Thymus (tissue), 11 donors: Measurements from ENCODE around the gene IGF2BP3. TPM values are rescaled to one million over a fixed set of nuclear protein-coding genes. Genes with fewer than 3 reads are reported as not detected.

Experiments used
- DNase-seq, 9 donors: peaks; one replicate each; pipeline ENCODE4 v3.0.0-alpha.2; 2013; ENCODE audit warnings: low spot score in 9 of 9, low read depth in 6 of 9, missing footprints in 1 of 9
- H3K27ac ChIP-seq, 2 donors: one replicate each; pipeline ENCODE4 v1.5.1; 2013; ENCODE audit warnings: control low read depth in 1 of 2, low read depth in 1 of 2, low read length in 1 of 2, mild to moderate bottlenecking in 1 of 2, moderate library complexity in 1 of 2
- H3K27me3 ChIP-seq, 2 donors: one replicate each; pipeline ENCODE4 v1.5.1; 2013; ENCODE audit warnings: low read length in 1 of 2; ENCODE audit not compliant: control insufficient read depth in 2 of 2, insufficient read depth in 1 of 2
- H3K36me3 ChIP-seq, 2 donors: one replicate each; pipeline ENCODE4 v1.5.1; 2013; ENCODE audit warnings: low read length in 1 of 2, mild to moderate bottlenecking in 1 of 2, moderate library complexity in 1 of 2; ENCODE audit not compliant: control insufficient read depth in 2 of 2, insufficient read depth in 2 of 2
- H3K4me1 ChIP-seq, 2 donors: one replicate each; pipeline ENCODE4 v1.5.1; 2013; ENCODE audit warnings: low read length in 2 of 2; ENCODE audit not compliant: control insufficient read depth in 2 of 2, insufficient read depth in 2 of 2
- H3K4me3 ChIP-seq, 2 donors: one replicate each; pipeline ENCODE4 v1.5.1; 2013; ENCODE audit warnings: low read length in 2 of 2, control low read depth in 1 of 2, mild to moderate bottlenecking in 1 of 2
- H3K9me3 ChIP-seq, 2 donors: one replicate each; pipeline ENCODE4 v1.5.1; 2013; ENCODE audit warnings: low read length in 1 of 2, mild to moderate bottlenecking in 1 of 2; ENCODE audit not compliant: control insufficient read depth in 2 of 2, insufficient read depth in 1 of 2
- WGBS: extraction: QIAGEN DNeasy Blood & Tissue Kit; methylation state at CpG from one replicate; pipeline ENCODE4 v1.1.7; 2013; 5-methylcytosine and 5-hydroxymethylcytosine counted together
- polyA plus RNA-seq: library from polyadenylated mRNA; stranded (reverse); fragments of 200-250 nt; gene quantifications from one replicate; pipeline ENCODE4 v1.2.3, GENCODE V29; 2013
- total RNA-seq: library from RNA; stranded (reverse); fragments of 120-200 nt; gene quantifications from one replicate; pipeline ENCODE4 v1.2.4, GENCODE V29; 2013
- donor health status: healthy.

Gene IGF2BP3
- total and polyA plus RNA-seq, 2 donors = 3.4 to 16.5 TPM

DNA sequence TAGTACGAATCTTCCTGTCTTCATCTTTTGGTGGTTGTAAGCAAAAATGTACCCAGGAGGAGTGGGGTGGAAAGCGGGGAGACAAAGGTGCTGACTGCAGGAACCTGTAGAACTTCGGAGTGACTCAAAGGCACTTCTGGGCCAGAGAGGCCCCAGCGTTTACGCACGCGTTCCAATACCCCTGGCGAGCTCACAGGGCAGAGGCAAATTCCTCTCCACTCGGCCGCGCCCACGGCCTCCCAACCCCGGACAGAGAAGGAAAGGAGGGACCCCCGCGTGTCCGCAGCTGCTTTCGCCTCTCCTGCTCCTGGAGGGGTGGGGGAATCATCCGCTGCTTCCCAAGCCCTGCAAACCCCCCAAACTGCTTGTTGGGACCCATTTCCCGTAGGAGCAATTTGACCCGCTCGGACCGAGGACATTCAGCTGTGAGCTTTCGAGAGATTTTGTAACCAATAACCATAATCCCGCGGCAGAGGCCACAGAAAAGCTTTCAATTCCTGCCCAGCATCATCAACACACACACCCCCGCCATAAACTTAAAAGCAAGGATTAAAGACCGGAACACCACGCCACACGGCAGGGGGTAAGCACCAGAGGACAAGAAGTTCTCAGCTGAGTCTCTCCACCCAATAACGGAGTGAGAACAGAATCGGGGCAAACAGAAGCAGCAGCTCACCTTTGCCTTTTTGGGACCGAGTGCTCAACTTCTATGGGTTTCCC is 2.3 kb downstream of the IGF2BP3 start:
- peaks cover 16 to 28% of the 10 kb centered on the region in 2 donors for H3K4me1 ChIP-seq
- DNase-seq = peak in 4 of 9 donors; percentile 26 to 71 (median 43)
- 4% methylated on average over 32 of the region's 32 CpGs for WGBS
- H3K27ac ChIP-seq = peak overlapping the region in 1 of 2 donors; percentile 71
- H3K36me3 ChIP-seq = peaks cover 0 to 2% of the 10 kb centered on the region in 2 donors
- H3K9me3 ChIP-seq = peaks cover 0 to 4% of the 10 kb centered on the region in 2 donors
- peaks cover 6 to 65% of the 10 kb centered on the region in 2 donors for H3K27me3 ChIP-seq
- H3K4me3 ChIP-seq = peak overlapping the region; percentile 60 to 73

DNA sequence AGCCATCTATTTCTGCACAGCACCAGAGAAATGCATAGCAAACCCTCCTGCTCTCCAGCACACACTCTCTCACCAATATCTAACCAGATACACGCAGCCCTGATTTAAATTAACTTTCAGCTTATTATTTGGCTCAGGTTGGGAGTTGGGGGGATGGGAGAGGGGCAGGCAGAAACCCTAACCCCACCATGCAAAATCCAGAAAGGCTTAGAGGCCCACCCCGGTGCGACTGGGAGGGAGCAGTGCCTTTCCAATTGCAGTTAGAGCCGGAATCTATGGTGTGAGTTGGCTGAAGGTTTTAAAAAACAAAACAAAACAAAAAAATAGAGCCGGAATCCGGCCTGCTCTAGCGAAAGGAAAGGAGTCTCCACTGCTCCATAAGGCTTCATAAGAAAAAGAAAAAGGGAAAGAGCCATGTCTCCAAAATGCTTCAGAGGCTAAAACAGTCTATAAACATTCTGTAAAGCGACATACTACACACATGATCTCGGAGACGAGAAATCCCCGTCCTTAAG is 2.9 kb downstream of the IGF2BP3 start:
- peak overlapping the region in 1 of 2 donors; percentile 60 for H3K27ac ChIP-seq
- H3K27me3 ChIP-seq = peaks cover 6 to 61% of the 10 kb centered on the region in 2 donors
- H3K4me3 ChIP-seq = peak overlapping the region in 1 of 2 donors; percentile 73
- WGBS = 28% methylated on average over 11 of the region's 11 CpGs
- H3K36me3 ChIP-seq = peaks cover 0 to 2% of the 10 kb centered on the region in 2 donors
- peaks cover 16 to 31% of the 10 kb centered on the region in 2 donors for H3K4me1 ChIP-seq
- DNase-seq = no peak
- H3K9me3 ChIP-seq = peaks cover 0 to 4% of the 10 kb centered on the region in 2 donors

DNA sequence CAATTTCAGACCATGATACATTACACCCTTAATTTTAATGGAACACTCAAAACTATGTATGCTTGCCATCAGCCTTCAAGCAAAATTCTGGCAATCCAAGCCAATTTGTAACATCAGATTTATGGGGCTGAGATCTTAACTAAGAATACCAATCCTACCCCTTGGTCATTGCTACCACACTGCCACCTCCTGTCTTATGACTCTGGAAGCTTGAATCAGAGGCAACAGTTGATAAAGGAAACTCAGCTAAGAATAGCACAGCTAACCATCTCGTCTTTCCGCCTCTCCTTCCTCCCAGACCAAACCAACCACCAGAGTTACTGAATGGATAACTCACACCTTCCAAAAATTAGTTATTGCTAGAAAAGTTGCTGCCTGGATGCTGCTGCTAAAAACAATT is 7.4 kb downstream of the IGF2BP3 start:
- peaks cover 1 to 22% of the 10 kb centered on the region in 2 donors for H3K27me3 ChIP-seq
- peaks cover 0 to 7% of the 10 kb centered on the region in 2 donors for H3K36me3 ChIP-seq
- peak in 5 of 9 donors; percentile 20 to 62 (median 28) for DNase-seq
- H3K4me1 ChIP-seq = peaks cover 3 to 23% of the 10 kb centered on the region in 2 donors
- no peaks in the 10 kb centered on the region for H3K9me3 ChIP-seq
- H3K4me3 ChIP-seq = no peak overlapping the region
- WGBS = 10% methylated on average over 2 of the region's 2 CpGs
- peak overlapping the region in 1 of 2 donors; percentile 12 for H3K27ac ChIP-seq

DNA sequence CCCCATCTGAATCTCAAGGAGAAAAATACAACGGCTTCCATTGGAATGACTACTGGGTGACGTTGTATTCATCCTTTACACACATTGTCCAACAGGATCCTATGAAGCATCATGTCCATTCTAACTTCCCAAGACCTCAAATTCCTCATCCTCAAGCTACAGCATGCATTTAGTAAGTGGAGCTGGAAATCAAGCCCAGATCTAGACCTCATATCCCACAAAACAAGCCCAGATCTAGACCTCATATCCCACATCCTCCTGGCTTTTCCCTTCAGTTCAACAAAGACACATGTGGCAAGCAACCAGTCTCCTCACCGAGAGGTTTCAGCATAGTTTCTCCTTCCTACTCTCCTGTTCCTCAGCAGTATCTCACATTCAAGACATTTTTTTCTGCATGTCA is 12.2 kb downstream of the IGF2BP3 start:
- 92% methylated on average over 3 of the region's 3 CpGs for WGBS
- H3K27me3 ChIP-seq = no peaks in the 10 kb centered on the region
- H3K4me1 ChIP-seq = peaks cover 0 to 4% of the 10 kb centered on the region in 2 donors

DNA sequence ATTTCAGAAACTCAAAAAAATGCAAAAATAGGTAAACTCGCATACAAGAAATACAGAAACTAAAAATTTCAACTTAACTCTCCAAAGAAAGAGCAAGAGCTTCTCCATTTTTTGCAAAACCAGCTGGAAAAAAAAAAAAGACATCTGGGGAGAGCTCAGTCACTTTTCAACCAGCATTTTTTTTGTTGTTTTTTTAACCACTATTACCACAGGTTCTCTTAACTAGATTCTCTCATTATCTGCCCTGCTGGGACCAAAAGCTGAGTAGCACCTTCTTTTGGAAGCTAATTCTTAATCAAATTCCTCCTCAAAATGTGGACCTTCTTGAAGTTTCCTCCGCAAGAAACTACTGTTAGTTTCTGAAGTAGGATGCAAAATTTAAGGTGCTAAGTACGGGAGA is 14.2 kb downstream of the IGF2BP3 start:
- Histone ChIP-seq H3K4me1 (no peaks in the 10 kb centered on the region), H3K36me3 (peaks cover 0 to 8% of the 10 kb centered on the region in 2 donors), H3K9me3 (no peaks in the 10 kb centered on the region), H3K27ac (no peak overlapping the region), H3K27me3 (no peaks in the 10 kb centered on the region), H3K4me3 (no peak overlapping the region)
- peak in 1 of 9 donors; percentile 28 for DNase-seq
- WGBS = 85% methylated on average over 3 of the region's 3 CpGs

More for the DNA sequence above, 12.2 kb downstream of the IGF2BP3 start:
- Histone ChIP-seq H3K36me3 (peaks cover 0 to 8% of the 10 kb centered on the region in 2 donors), H3K27ac (no peak overlapping the region), H3K9me3 (no peaks in the 10 kb centered on the region), H3K4me3 (no peak overlapping the region)
- no peak for DNase-seq

DNA sequence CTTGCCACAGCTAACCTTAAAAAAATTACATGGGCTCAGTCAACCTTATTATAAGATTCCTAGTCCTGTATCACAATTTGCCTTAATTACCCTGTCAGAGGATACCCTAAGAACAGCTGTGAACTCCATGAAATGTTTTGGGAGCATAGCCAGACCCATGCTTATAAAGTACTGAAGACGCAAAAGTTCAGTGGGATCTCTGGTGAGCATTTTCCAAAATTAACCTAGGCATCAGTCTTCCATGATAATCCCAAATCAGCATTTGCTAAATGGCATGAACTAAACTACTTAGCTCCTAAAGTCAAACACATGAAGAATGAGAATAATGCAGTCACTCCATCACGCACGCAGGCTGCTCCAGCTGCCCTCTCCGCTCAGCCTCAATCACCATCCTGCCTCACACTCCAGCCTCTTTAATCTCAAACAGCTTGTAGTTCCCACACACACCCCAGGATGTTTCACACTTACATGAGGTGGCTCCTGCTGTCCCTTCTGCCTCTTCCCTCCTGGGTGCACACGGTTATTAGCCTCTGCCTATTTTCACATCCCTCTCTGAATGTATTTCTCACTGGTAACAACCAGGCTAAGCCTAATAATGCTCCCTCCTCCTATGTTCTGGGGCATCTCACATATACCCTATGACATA is 15.3 kb downstream of the IGF2BP3 start:
- H3K27me3 ChIP-seq = no peaks in the 10 kb centered on the region

DNA sequence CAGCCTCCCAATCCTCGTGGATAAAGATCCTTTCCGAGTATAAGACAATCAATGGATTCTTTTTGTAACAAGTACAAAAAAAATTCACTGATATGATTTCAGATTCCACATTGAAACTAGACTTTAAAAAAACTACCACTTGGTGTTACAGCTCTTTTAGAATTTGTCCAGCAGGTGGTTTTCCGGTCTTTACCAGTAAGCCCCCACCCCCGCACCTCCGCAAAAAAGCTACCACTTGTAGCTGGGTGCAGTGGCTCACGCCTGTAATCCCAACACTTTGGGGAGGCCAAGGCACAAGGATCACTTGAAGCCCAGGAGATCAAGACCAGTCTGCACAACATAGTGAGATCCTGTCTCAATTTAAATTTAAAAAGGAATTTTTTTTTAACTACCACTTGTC is 19.8 kb downstream of the IGF2BP3 start:
- no peaks in the 10 kb centered on the region for H3K27me3 ChIP-seq
- WGBS = 65% methylated on average over 6 of the region's 6 CpGs
- DNase-seq = peak in 1 of 9 donors; percentile 25
- no peak overlapping the region for H3K4me3 ChIP-seq
- peaks cover 0 to 6% of the 10 kb centered on the region in 2 donors for H3K4me1 ChIP-seq
- no peaks in the 10 kb centered on the region for H3K9me3 ChIP-seq
- no peak overlapping the region for H3K27ac ChIP-seq
- peaks cover 0 to 5% of the 10 kb centered on the region in 2 donors for H3K36me3 ChIP-seq

More for the DNA sequence above, 15.3 kb downstream of the IGF2BP3 start:
- Histone ChIP-seq H3K4me3 (no peak overlapping the region), H3K27ac (no peak overlapping the region), H3K4me1 (peaks cover 0 to 4% of the 10 kb centered on the region in 2 donors), H3K9me3 (no peaks in the 10 kb centered on the region), H3K36me3 (peaks cover 0 to 8% of the 10 kb centered on the region in 2 donors)
- DNase-seq = no peak
- 96% methylated on average over 5 of the region's 5 CpGs for WGBS

DNA sequence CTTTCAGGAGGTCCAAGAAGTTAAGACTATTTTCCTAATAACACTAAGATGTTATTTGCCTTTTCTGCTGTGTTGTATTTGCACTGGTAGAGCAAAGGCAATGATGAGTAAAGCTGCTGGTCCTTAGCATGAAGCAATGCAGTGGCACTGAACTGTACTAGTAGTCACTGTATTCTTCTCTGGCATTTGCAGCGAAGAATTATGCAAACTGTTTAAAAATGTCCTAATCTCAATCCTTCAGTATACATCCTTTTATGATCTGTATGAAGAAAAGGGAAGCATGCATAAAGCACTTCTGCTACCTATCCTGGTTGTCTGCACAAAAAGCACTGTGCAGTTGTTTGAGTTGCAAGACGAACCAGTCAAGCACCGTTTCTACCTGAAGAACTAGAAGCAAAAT is 20.4 kb downstream of the IGF2BP3 start:
- no peaks in the 10 kb centered on the region for H3K9me3 ChIP-seq
- 68% methylated on average over 3 of the region's 3 CpGs for WGBS

DNA sequence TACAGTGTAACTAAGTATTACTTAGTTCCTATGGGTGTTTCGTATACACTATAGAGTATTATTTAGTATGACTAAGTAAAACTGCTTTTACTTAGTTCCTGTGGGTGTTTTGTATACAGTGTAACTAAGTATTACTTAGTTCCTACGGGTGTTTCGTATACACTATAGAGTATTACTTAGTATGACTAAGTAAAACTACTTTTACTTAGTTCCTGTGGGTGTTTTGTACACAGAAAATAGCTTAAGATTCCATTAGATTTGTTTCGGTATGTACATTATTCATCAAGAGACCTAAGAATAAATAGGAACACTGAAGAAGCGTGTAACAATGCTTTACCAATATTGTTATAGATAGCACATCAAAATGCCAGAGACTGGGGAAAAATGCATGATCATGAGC is 25.0 kb downstream of the IGF2BP3 start:
- peaks cover 0 to 4% of the 10 kb centered on the region in 2 donors for H3K4me1 ChIP-seq
- H3K4me3 ChIP-seq = no peak overlapping the region
- DNase-seq = no peak
- no peak overlapping the region for H3K27ac ChIP-seq
- no peaks in the 10 kb centered on the region for H3K27me3 ChIP-seq
- H3K9me3 ChIP-seq = no peaks in the 10 kb centered on the region
- H3K36me3 ChIP-seq = peaks cover 0 to 3% of the 10 kb centered on the region in 2 donors
- WGBS = 96% methylated on average over 5 of the region's 5 CpGs

More for the DNA sequence above, 20.4 kb downstream of the IGF2BP3 start:
- no peak for DNase-seq
- no peak overlapping the region for H3K27ac ChIP-seq
- peaks cover 0 to 3% of the 10 kb centered on the region in 2 donors for H3K36me3 ChIP-seq
- H3K4me1 ChIP-seq = peaks cover 0 to 6% of the 10 kb centered on the region in 2 donors
- H3K27me3 ChIP-seq = no peaks in the 10 kb centered on the region
- no peak overlapping the region for H3K4me3 ChIP-seq
